ENCODE data around the gene EEPD1. TPM values are rescaled to one million over a fixed set of nuclear protein-coding genes. Genes with fewer than 3 reads are reported as not detected.

Gene EEPD1
- total and polyA plus RNA-seq, 8 donors = 14.0 to 134 (median 19.4) TPM

DNA sequence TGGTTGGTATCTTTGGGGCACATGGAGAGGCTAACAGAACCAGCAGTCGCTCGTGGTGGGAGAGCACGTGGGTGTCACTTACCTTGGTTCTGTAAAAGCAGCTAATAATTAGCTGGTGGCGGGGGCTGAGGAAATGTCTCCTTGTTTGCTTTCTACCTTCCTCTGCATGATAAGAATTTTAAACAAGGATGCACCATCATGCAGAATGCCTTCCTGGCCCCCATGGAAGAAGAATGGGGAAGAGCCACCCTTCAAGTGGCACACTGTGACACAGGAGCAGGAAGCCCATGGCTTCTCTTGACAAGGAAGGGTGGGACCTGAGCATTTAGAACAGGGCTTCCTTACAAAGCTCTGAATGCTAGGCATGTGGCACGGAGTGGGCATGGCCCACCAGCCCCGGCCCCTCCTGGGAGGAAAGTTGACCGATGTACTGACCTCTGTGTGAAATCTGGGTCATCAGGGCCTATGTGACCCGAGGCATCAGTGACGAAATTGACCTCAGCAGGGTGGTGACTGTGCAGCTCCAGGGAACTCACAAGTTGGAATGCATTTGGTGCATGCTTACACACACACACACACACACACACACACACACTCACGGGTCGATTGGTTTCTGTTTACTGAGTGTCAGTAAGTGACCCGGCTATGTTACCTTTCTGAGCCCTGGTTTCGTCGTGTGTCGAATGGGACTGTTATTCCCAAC lies 119.7 kb downstream of the EEPD1 start:
- DNase-seq = peak in 1 of 2 donors; percentile 73
- WGBS, 5 donors = 60 to 71% (median 62%) methylated on average over 12 to 15 of the region's 15 CpGs

DNA sequence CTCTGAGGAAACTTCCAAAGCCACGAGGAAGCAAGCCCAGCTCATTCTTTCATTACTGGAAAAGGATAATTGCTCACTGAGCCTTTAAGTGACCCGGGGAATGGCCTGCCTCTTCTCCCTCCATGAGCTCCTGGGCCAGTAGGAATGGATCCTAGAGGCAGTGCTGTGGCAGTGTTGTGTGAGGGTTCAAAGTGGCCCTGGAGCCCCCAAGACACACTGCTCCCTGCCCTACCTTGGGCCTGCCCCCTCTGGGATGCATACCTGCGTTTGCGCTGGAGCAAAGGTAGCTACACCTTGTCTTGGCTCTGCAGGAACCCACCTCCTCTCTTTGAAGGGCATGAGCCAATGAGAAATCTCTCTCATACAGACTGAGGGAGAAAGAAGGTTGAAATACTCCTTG lies 120.8 kb downstream of the EEPD1 start:
- Histone ChIP-seq H3K27me3 (no peaks in the 10 kb centered on the region), H3K36me3 (no peaks in the 10 kb centered on the region), H3K27ac (no peak overlapping the region), H3K4me1 (peaks cover 10 to 44% (median 33%) of the 10 kb centered on the region in 4 donors), H3K9me3 (no peaks in the 10 kb centered on the region), H3K4me3 (no peak overlapping the region)
- intact Hi-C loops (cut with DNase I; ENCODE audit: low total_unique reads) = no loop called here
- 44 to 64% (median 54%) methylated on average over 4 of the region's 4 CpGs for WGBS, 5 donors
- TF ChIP-seq POLR2A (IDR thresholded peaks at IDR 0.05) = no peak
- DNase-seq = no peak

More for the DNA sequence above, 119.7 kb downstream of the EEPD1 start:
- intact Hi-C loops (cut with DNase I; ENCODE audit: low total_unique reads) = no loop called here
- H3K9me3 ChIP-seq = no peaks in the 10 kb centered on the region
- no peak overlapping the region for H3K4me3 ChIP-seq
- H3K36me3 ChIP-seq = no peaks in the 10 kb centered on the region
- H3K27ac ChIP-seq = no peak overlapping the region
- H3K4me1 ChIP-seq = peaks cover under 1 to 39% (median 25%) of the 10 kb centered on the region in 4 donors
- TF ChIP-seq, protein P1, sequence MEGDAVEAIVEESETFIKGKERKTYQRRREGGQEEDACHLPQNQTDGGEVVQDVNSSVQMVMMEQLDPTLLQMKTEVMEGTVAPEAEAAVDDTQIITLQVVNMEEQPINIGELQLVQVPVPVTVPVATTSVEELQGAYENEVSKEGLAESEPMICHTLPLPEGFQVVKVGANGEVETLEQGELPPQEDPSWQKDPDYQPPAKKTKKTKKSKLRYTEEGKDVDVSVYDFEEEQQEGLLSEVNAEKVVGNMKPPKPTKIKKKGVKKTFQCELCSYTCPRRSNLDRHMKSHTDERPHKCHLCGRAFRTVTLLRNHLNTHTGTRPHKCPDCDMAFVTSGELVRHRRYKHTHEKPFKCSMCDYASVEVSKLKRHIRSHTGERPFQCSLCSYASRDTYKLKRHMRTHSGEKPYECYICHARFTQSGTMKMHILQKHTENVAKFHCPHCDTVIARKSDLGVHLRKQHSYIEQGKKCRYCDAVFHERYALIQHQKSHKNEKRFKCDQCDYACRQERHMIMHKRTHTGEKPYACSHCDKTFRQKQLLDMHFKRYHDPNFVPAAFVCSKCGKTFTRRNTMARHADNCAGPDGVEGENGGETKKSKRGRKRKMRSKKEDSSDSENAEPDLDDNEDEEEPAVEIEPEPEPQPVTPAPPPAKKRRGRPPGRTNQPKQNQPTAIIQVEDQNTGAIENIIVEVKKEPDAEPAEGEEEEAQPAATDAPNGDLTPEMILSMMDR (IDR thresholded peaks at IDR 0.05) = no peak
- no peak for TF ChIP-seq EP300 (IDR thresholded peaks at IDR 0.05)
- TF ChIP-seq POLR2AphosphoS5 (IDR thresholded peaks at IDR 0.05) = no peak
- TF ChIP-seq POLR2A (IDR thresholded peaks at IDR 0.05) = no peak
- no peaks in the 10 kb centered on the region for H3K27me3 ChIP-seq

DNA sequence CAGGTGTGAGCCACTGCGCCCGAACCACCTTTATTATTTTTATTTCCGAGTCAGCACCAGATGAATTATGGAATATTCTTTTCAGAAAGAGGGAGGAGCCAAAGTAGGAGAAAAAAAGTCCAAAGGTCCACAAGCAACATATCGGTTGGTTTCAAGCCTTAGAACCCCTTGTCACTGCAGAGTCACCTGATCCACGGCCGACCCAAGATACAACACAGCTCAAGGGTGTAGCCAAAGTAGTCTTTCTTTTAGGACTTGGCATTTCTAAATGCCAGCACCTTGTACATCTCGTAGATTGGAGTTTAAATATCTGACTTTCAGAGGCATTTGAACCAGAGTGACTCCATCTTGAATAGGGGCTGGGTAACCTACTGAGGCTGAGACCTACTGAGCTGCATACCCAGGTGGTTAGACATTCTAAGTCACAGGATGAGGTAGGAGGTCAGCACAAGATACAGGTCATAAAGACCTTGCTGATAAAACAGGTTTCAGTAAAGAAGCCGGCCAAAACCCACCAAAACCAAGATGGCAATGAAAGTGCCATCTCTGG lies 122.8 kb downstream of the EEPD1 start:
- H3K36me3 ChIP-seq = no peaks in the 10 kb centered on the region
- H3K27ac ChIP-seq = no peak overlapping the region
- no peaks in the 10 kb centered on the region for H3K9me3 ChIP-seq
- H3K4me3 ChIP-seq = no peak overlapping the region
- no peak for DNase-seq
- TF ChIP-seq POLR2A (IDR thresholded peaks at IDR 0.05) (no peak), POLR2AphosphoS5 (IDR thresholded peaks at IDR 0.05) (no peak), EP300 (IDR thresholded peaks at IDR 0.05) (no peak)
- TF ChIP-seq, protein P1 (IDR thresholded peaks at IDR 0.05) = no peak
- intact Hi-C loops (cut with DNase I; ENCODE audit: low total_unique reads) = no loop called here
- peaks cover 16 to 61% (median 48%) of the 10 kb centered on the region in 4 donors for H3K4me1 ChIP-seq
- no peaks in the 10 kb centered on the region for H3K27me3 ChIP-seq
- WGBS, 5 donors = 76 to 91% (median 85%) methylated on average over 8 of the region's 8 CpGs

DNA sequence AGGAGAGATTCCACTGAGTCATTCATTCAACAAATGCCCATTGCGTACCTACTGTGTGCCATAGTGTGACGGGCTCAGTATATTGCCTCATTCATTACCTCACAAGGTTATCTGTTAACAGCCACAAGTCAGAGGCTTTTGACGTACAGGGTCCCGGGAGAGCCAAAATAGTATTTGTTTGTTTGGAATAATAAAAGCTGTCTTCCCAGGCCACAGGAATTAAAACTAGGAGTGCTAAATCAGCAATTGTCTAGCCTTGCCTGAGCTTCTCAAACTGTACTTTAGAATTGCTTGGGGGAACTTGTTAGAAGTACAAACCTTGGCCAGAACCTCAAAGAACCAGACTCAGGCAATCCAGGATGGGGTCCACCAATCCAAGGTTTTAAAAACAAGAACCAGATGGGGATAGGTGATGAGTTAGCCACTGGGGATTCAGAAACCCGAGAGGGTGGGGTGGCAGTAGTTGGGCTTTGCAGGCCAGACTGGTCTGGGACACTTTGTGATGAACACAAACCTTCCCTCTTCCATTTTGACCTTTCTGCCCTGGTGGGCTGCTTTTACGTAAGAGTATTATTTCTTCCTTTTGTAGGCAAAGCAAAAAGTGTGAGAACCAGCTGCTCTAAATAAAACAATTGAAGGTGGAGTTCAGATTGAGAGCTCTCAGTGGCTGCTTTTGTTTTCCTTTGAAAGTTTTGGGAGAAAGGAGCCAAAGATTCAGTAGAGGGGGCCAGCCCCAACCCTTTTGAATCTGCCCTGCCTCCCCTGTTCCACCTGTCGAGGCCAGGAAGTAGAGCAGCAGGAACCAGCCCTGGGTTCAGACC lies 123.6 kb downstream of the EEPD1 start:
- Histone ChIP-seq H3K27ac (no peak overlapping the region), H3K36me3 (no peaks in the 10 kb centered on the region), H3K4me3 (no peak overlapping the region), H3K4me1 (peaks cover 25 to 70% (median 56%) of the 10 kb centered on the region in 4 donors), H3K9me3 (no peaks in the 10 kb centered on the region), H3K27me3 (no peaks in the 10 kb centered on the region)
- TF ChIP-seq POLR2A (IDR thresholded peaks at IDR 0.05) = no peak
- no peak for TF ChIP-seq POLR2AphosphoS5 (IDR thresholded peaks at IDR 0.05)
- no peak for TF ChIP-seq EP300 (IDR thresholded peaks at IDR 0.05)
- TF ChIP-seq, protein P1 (IDR thresholded peaks at IDR 0.05) = no peak
- intact Hi-C loops (cut with DNase I; ENCODE audit: low total_unique reads) = no loop called here
- no peak for DNase-seq
- 76 to 83% (median 81%) methylated on average over 7 of the region's 7 CpGs for WGBS, 5 donors
